Spinal cord (tissue), 10 donors: Measurements from ENCODE around the gene GTF2A1. TPM values are rescaled to one million over a fixed set of nuclear protein-coding genes. Genes with fewer than 3 reads are reported as not detected.
A peak's percentile ranks its signal among the peaks of the same experiment; 100 is the strongest.

ENCODE experiments used
- DNase-seq, 6 donors: peaks; one replicate each; pipeline versions ENCODE4 v3.0.0 to v3.0.0-alpha.2; 2013 to 2015; ENCODE audit warnings: low spot score in 6 of 6, low read depth in 4 of 6
- H3K27ac ChIP-seq: one replicate; pipeline ENCODE4 v1.5.1; 2013; ENCODE audit warnings: low read depth, low read length, control low read depth
- H3K27me3 ChIP-seq: one replicate; pipeline ENCODE4 v1.6.1; 2013; ENCODE audit warnings: low read length; ENCODE audit not compliant: control insufficient read depth, insufficient read depth
- H3K36me3 ChIP-seq: one replicate; pipeline ENCODE4 v1.6.1; 2013; ENCODE audit warnings: low read length; ENCODE audit not compliant: control insufficient read depth, insufficient read depth
- H3K4me1 ChIP-seq: one replicate; pipeline ENCODE4 v1.6.1; 2013; ENCODE audit warnings: low read length; ENCODE audit not compliant: control insufficient read depth, insufficient read depth
- H3K4me3 ChIP-seq: one replicate; pipeline ENCODE4 v1.5.1; 2013; ENCODE audit warnings: low read depth, low read length, control low read depth
- H3K9me3 ChIP-seq: one replicate; pipeline ENCODE4 v1.6.1; 2013; ENCODE audit warnings: low read length; ENCODE audit not compliant: control insufficient read depth, insufficient read depth
- WGBS: methylation state at CpG from one replicate; pipeline ENCODE4 v1.1.5; 2013; ENCODE audit warnings: missing lambda C conversion rate; ENCODE audit not compliant: insufficient coverage; 5-methylcytosine and 5-hydroxymethylcytosine counted together
- polyA plus RNA-seq, 2 donors: library from polyadenylated mRNA; unstranded; fragments of 120-200 nt; gene quantifications; one replicate each; pipeline ENCODE4 v1.2.1, GENCODE V29; 2013; ENCODE audit not compliant: insufficient read length in 2 of 2
- total RNA-seq, 2 donors: library from RNA; depleted of rRNA in 1 of 2; stranded (reverse); fragments of 120-200 nt in 1 of 2; fragments of >200 nt in 1 of 2; gene quantifications; one replicate each; pipeline versions ENCODE4 v1.2.3 to v1.2.4, GENCODE V29; 2013 to 2014
- donor health status: healthy.

GTF2A1 gene
- total and polyA plus RNA-seq, 4 donors = 28.9 to 59.0 (median 35.5) TPM

DNA sequence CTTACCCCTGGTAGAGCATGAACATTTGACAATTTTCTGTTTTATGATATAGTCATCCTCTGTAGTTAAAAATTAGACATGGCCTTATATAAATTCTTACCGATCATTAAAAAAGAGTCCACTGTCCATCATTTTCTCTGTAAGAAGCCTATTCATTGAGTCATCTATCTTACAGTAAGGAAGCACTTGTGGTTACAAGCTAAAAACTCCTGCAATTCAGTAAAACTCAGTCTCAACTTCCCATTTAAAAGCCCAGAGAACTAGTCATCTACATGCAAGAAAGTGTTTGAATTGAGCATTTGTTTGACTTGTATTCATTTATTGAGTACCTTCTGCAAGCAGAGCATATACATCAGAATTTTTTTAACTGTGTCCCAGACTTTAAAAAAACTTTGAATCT, 63.3 kb downstream of the GTF2A1 start:
- Histone ChIP-seq H3K36me3 (no peaks in the 10 kb centered on the region), H3K9me3 (no peaks in the 10 kb centered on the region), H3K27ac (no peak overlapping the region), H3K4me3 (no peak overlapping the region), H3K27me3 (no peaks in the 10 kb centered on the region), H3K4me1 (no peaks in the 10 kb centered on the region)
- WGBS = no CpG with 5 or more reads among the region's 1 CpG
- no peak for DNase-seq

DNA sequence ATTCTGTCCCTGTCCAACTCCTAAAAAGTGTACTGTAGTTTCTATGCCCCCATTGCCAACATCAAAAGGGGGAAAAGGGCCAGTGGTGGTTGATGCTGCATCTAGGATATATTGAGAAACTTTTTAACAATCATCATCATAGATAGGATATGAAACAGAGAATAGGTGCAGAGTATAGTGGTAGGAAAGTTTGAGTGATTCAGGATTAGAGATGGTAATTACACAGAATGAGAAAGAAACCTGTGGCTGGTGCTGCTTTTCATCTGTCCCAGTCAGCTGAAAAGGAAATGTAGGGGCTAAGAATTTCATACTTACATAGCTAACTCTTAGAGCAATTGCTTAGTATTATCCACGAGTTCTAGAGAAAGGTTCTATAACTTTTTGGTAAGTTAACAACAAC, 67.6 kb downstream of the GTF2A1 start:
- no peaks in the 10 kb centered on the region for H3K27me3 ChIP-seq
- no peaks in the 10 kb centered on the region for H3K4me1 ChIP-seq
- H3K36me3 ChIP-seq = no peaks in the 10 kb centered on the region
- no CpG with 5 or more reads among the region's 1 CpG for WGBS
- H3K9me3 ChIP-seq = no peaks in the 10 kb centered on the region
- no peak overlapping the region for H3K4me3 ChIP-seq
- H3K27ac ChIP-seq = no peak overlapping the region
- no peak for DNase-seq

DNA sequence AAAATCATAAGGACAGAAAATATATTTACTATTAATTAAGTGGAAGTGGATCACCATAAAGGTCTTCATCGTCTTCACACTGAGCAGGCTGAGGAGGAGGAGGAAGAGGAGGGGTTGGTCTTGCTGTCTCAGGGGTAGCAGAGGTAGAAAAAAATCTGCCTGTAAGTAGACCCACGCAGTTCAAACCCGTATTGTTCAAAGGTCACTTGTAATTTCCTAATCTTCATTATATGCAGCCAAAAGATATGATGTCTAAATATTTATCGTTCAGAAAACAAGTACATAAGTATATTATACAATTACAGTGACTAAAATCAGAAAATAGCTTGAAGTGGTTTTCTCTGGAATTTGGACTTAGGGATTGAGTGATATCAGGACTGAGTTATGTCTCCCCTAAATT, 72.1 kb downstream of the GTF2A1 start:
- Histone ChIP-seq H3K36me3 (no peaks in the 10 kb centered on the region), H3K4me1 (no peaks in the 10 kb centered on the region), H3K9me3 (no peaks in the 10 kb centered on the region), H3K27ac (no peak overlapping the region), H3K4me3 (no peak overlapping the region), H3K27me3 (no peaks in the 10 kb centered on the region)
- no CpG with 5 or more reads among the region's 4 CpGs for WGBS
- no peak for DNase-seq

DNA sequence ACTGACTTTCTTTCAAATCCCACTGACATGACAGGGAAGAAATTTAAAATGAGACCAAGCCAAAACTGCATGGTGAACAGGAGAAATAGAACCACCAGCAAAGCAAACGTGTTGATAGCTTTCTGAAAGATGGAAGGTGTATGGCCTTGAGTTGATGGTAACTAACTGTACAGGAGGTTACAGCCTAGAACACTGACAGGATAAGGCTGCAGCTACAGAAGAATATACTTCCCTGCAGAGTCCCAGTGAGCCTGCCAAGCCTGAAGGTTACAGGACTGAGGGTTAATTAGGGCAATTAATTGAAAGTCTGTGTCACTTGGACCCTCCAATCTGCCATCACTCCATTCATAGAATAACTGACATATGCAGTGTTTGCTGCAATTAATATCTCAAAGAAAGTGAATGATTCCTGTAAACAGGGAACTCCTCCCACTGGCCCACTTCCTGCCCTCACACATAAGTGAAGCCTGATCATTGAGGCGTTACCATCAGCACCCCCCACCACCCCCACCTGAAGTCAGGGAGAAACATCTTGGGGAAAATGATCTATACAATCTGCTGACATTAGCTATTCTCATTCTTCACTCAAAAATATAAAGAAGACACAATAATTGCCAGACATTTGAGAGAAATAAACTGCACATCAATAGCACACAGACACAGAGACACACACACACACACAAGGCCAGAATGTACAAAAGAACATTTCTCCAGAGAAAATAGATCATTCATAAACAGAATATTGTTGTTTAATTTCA, 73.4 kb downstream of the GTF2A1 start:
- Histone ChIP-seq H3K27ac (no peak overlapping the region), H3K4me3 (no peak overlapping the region), H3K36me3 (peaks cover 3% of the 10 kb centered on the region), H3K27me3 (no peaks in the 10 kb centered on the region), H3K9me3 (no peaks in the 10 kb centered on the region), H3K4me1 (no peaks in the 10 kb centered on the region)
- no peak for DNase-seq
- WGBS = 78% methylated on average over 1 of the region's 2 CpGs

DNA sequence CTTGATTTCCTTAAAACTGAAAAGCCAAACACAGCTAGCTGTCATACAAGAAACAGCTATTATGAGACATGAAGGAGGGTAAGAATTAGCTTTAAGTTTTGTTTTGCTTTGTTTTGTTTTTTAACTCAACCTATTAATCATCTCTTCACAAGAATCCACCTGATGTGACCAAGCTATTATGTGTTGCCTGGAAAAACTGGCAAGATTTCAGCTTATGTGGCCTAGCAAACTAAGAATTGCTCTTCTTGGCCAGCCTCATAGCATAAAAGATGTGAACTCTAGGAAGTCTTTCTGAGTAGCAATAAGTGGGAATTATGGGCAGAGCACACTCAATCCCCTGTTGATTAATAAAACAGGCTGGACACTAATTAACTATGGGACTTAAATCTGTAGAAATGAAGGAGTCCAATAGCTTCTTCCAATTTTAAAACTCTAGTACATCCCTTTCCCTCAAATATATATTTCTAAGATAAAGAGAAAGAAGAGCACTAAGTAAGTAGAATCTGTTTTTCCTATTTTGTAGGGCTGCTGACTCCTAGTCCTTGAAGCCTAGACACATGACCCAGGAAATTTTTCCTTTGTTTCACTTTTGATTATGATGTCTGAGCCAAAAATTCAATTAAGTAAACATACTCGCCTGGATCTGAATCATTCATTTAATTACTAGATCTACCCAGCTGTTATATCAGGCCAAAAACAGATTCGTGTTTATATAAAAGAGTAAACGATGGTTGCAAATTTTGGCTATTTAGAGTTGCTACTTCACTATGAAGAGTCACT, 75.7 kb downstream of the GTF2A1 start:
- DNase-seq = peak in 1 of 6 donors; percentile 11
- WGBS = no CpG with 5 or more reads among the region's 3 CpGs

DNA sequence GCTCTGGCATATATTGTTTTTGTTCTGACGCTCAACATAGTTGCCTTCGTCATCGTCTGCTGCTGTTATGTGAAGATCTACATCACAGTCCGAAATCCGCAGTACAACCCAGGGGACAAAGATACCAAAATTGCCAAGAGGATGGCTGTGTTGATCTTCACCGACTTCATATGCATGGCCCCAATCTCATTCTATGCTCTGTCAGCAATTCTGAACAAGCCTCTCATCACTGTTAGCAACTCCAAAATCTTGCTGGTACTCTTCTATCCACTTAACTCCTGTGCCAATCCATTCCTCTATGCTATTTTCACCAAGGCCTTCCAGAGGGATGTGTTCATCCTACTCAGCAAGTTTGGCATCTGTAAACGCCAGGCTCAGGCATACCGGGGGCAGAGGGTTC, 77.0 kb downstream of the GTF2A1 start:
- Histone ChIP-seq H3K4me1 (no peaks in the 10 kb centered on the region), H3K27me3 (no peaks in the 10 kb centered on the region), H3K9me3 (peaks cover 1% of the 10 kb centered on the region), H3K36me3 (peaks cover 3% of the 10 kb centered on the region), H3K4me3 (no peak overlapping the region), H3K27ac (no peak overlapping the region)
- DNase-seq = no peak
- 100% methylated on average over 8 of the region's 8 CpGs for WGBS

More for the DNA sequence above, 75.7 kb downstream of the GTF2A1 start:
- Histone ChIP-seq H3K4me1 (no peaks in the 10 kb centered on the region), H3K27me3 (no peaks in the 10 kb centered on the region), H3K27ac (no peak overlapping the region), H3K36me3 (peaks cover 3% of the 10 kb centered on the region), H3K9me3 (no peaks in the 10 kb centered on the region), H3K4me3 (no peak overlapping the region)

DNA sequence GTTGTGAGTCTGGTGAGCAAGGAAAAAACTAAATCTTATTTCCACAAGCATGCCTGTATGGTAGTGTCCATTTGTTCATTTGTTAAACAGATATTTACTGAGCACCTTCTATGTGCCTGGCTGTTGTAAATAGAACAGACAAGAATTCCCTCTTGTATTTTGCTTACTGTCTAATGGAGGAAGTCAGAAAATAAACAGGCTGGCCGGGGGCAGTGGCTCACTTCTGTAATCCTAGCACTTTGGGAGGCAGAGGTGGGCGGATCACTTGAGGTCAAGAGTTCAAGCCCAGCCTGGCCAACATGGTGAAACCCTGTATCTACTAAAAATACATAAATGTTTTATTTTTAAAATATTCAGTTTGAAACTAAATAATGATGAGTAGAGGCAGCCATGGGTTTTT, 79.3 kb downstream of the GTF2A1 start:
- Histone ChIP-seq H3K9me3 (peaks cover 1% of the 10 kb centered on the region), H3K27me3 (no peaks in the 10 kb centered on the region), H3K36me3 (peaks cover 3% of the 10 kb centered on the region), H3K27ac (no peak overlapping the region), H3K4me3 (no peak overlapping the region), H3K4me1 (no peaks in the 10 kb centered on the region)
- no peak for DNase-seq
- WGBS = no CpG with 5 or more reads among the region's 2 CpGs

DNA sequence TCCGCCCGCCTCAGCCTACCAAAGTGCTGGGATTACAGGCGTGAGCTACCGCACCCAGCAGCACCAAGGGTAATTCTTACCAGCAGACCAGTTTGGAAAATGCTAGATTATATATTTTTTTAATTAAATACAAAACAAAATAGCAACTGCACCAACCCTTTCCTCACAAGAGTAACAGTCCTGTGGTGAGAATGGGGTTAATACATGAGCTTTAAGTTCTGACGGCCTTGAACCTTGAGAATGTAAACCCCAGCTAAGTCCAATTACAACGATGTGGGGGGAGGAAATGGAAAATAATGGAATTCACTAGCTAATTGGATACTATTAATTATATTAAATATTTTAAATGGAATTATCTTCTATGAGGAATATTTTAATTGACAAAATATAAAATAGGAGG, 82.3 kb downstream of the GTF2A1 start:
- Histone ChIP-seq H3K4me1 (no peaks in the 10 kb centered on the region), H3K4me3 (no peak overlapping the region), H3K27me3 (no peaks in the 10 kb centered on the region), H3K27ac (no peak overlapping the region), H3K9me3 (peaks cover 7% of the 10 kb centered on the region), H3K36me3 (peaks cover 2% of the 10 kb centered on the region)
- WGBS = no CpG with 5 or more reads among the region's 6 CpGs
- no peak for DNase-seq

DNA sequence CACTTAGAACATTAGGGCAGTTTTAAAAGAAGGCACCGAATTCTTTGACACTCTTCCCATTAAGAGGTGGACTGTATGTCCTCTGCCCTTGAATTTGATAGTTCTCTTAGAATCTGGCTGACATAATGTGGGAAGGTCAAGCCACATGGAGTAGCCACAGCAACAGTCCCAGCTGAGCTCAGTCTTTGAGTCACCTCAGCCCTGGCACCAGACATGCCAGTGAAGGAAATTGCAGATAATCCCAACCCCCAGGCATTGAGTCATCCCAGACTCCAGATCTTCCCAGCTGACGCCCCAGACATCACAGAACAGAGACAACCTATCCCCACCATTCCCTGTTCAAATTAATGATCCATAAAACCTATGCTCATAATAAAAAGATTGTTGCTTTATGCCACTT, 83.4 kb downstream of the GTF2A1 start:
- H3K27ac ChIP-seq = no peak overlapping the region
- no CpG with 5 or more reads among the region's 2 CpGs for WGBS
- no peaks in the 10 kb centered on the region for H3K27me3 ChIP-seq
- DNase-seq = no peak
- H3K4me3 ChIP-seq = no peak overlapping the region
- peaks cover 7% of the 10 kb centered on the region for H3K9me3 ChIP-seq
- no peaks in the 10 kb centered on the region for H3K4me1 ChIP-seq
- H3K36me3 ChIP-seq = no peaks in the 10 kb centered on the region

DNA sequence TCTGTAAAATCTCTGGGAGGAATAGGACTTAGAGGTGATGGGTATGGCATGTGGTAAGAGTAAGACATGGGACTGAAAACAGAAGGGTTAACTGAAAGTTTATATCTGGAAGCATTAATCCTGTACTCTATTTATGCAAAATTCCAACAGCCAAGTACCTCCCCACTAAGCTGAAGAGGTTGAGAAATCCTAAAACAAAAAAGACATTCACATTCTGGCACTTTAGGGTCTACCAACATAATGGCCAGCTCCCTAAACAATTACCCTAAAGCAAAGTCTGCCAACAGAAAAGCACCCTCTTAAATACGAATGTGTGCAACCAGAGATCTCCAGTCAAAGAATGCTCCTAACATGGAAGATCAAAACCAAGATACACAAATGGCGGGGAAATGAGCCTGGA, 87.4 kb downstream of the GTF2A1 start:
- no peaks in the 10 kb centered on the region for H3K4me1 ChIP-seq

More for the DNA sequence above, 87.4 kb downstream of the GTF2A1 start:
- WGBS = 80% methylated on average over 1 of the region's 2 CpGs
- Histone ChIP-seq H3K9me3 (peaks cover 6% of the 10 kb centered on the region), H3K27me3 (no peaks in the 10 kb centered on the region), H3K27ac (peak overlapping the region; percentile 71), H3K36me3 (no peaks in the 10 kb centered on the region), H3K4me3 (no peak overlapping the region)
- DNase-seq = peak in 4 of 6 donors; percentile 17 to 68 (median 35)
